Neural cell (in vitro differentiated cells): ENCODE data around the gene SCARB2. TPM values are rescaled to one million over a fixed set of nuclear protein-coding genes. Genes with fewer than 3 reads are reported as not detected.
A peak's percentile ranks its signal among the peaks of the same experiment; 100 is the strongest.

Source experiments
- H2AFZ ChIP-seq: fragments of 200-600, 300-800 bp; sonication (generic), shearing (Covaris generic); 2 replicates; pipeline ENCODE4 v1.6.0; 2014; ENCODE audit warnings: low read depth, mild to moderate bottlenecking, antibody characterized with exemption, low read length, moderate library complexity
- H3F3A ChIP-seq: fragments of 200-600 bp; shearing (Covaris generic); 2 replicates; pipeline ENCODE4 v1.6.1; 2016; ENCODE audit warnings: mild to moderate bottlenecking, moderate library complexity, mixed read lengths, antibody characterized with exemption, low read length; ENCODE audit not compliant: insufficient read depth, poor library complexity, severe bottlenecking
- H3K27ac ChIP-seq: fragments of 200-600, 300-800 bp; sonication (generic), shearing (Covaris generic); 2 replicates; pipeline ENCODE4 v1.5.1; 2014; ENCODE audit warnings: mild to moderate bottlenecking, low read length, moderate library complexity
- H3K27me3 ChIP-seq: fragments of 300-800, 200-600 bp; sonication (generic), shearing (Covaris generic); 2 replicates; pipeline ENCODE4 v1.6.0; 2014; ENCODE audit warnings: mild to moderate bottlenecking, low read depth, low read length, moderate library complexity; ENCODE audit not compliant: insufficient read depth
- H3K36me3 ChIP-seq: fragments of 300-800, 200-600 bp; sonication (generic), shearing (Covaris generic); 2 replicates; pipeline ENCODE4 v1.5.1; 2014; ENCODE audit warnings: mild to moderate bottlenecking, antibody characterized with exemption, low read length, moderate library complexity; ENCODE audit not compliant: insufficient read depth
- H3K4me2 ChIP-seq: fragments of 300-800, 200-600 bp; sonication (generic), shearing (Covaris generic); 2 replicates; pipeline ENCODE4 v1.6.0; 2014; ENCODE audit warnings: mild to moderate bottlenecking, low read length
- H3K4me3 ChIP-seq: fragments of 300-800, 200-600 bp; sonication (generic), shearing (Covaris generic); 2 replicates; pipeline ENCODE4 v1.5.1; 2014; ENCODE audit warnings: mild to moderate bottlenecking, low read length, moderate library complexity
- H3K79me2 ChIP-seq: fragments of 200-600 bp; shearing (Covaris generic); replicated peaks from 2 replicates; pipeline ENCODE4 v1.6.0; 2014; ENCODE audit warnings: mild to moderate bottlenecking, low read length, moderate library complexity; ENCODE audit not compliant: insufficient read depth
- H3K9ac ChIP-seq: fragments of 300-800, 200-600 bp; sonication (generic), shearing (Covaris generic); 2 replicates; pipeline ENCODE4 v1.6.1; 2016; ENCODE audit warnings: mild to moderate bottlenecking, low read length, mixed read lengths
- H3K9me2 ChIP-seq: fragments of 200-600 bp; shearing (Covaris generic); 2 replicates; pipeline ENCODE4 v1.6.1; 2016; ENCODE audit warnings: mild to moderate bottlenecking, low read length, mixed read lengths; ENCODE audit not compliant: insufficient read depth
- H3K9me3 ChIP-seq: fragments of 200-600, 300-800 bp; sonication (generic), shearing (Covaris generic); 2 replicates; pipeline ENCODE4 v1.6.1; 2016; ENCODE audit warnings: mild to moderate bottlenecking, mixed run types, low read length, moderate library complexity, mixed read lengths
- H4K20me1 ChIP-seq: fragments of 200-600 bp; shearing (Covaris generic); 2 replicates; pipeline ENCODE4 v1.6.1; 2016; ENCODE audit warnings: mild to moderate bottlenecking, mixed run types; ENCODE audit not compliant: insufficient read depth
- EP300 ChIP-seq: fragments of 450-650 bp; conservative IDR thresholded peaks from 2 replicates; pipeline ENCODE4 v1.6.1; 2014; ENCODE audit warnings: antibody characterized with exemption, mild to moderate bottlenecking, moderate library complexity; ENCODE audit not compliant: poor library complexity, severe bottlenecking
- EZH2 ChIP-seq: fragments of 200-600, 300-800 bp; shearing (Covaris generic), sonication (generic); IDR thresholded peaks from 2 replicates; pipeline ENCODE4 v1.6.1; 2014; ENCODE audit warnings: antibody characterized with exemption, low read length, borderline replicate concordance, mild to moderate bottlenecking; ENCODE audit not compliant: insufficient read depth, poor library complexity, severe bottlenecking
- MXI1 ChIP-seq: fragments of 450-650 bp; conservative IDR thresholded peaks from 2 replicates; pipeline ENCODE4 v1.6.1; 2014; ENCODE audit warnings: antibody characterized with exemption, mild to moderate bottlenecking; ENCODE audit not compliant: poor library complexity, severe bottlenecking
- POLR2AphosphoS5 ChIP-seq: IDR thresholded peaks from 2 replicates; pipeline ENCODE4 v1.6.1; 2012
- RAD21 ChIP-seq: fragments of 450-650 bp; conservative IDR thresholded peaks from 2 replicates; pipeline ENCODE4 v1.6.1; 2014; ENCODE audit warnings: antibody characterized with exemption, mild to moderate bottlenecking, moderate library complexity
- SMC3 ChIP-seq: fragments of 450-650 bp; conservative IDR thresholded peaks from 2 replicates; pipeline ENCODE4 v1.6.1; 2014; ENCODE audit warnings: antibody characterized with exemption, mild to moderate bottlenecking, moderate library complexity; ENCODE audit not compliant: poor library complexity
- TAF1 ChIP-seq: IDR thresholded peaks from 2 replicates; pipeline ENCODE4 v1.6.1; 2012; ENCODE audit warnings: low read depth
- polyA plus RNA-seq: library from polyadenylated mRNA; depleted of rRNA; stranded (reverse); fragments of >200 nt; gene quantifications from 2 replicates; pipeline ENCODE4 v1.2.3, GENCODE V29; 2014
- TF ChIP-seq, protein P1 (sequence below): IDR thresholded peaks from 2 replicates; pipeline ENCODE4 v1.6.1; 2012; ENCODE audit warnings: borderline replicate concordance
- TF ChIP-seq, protein P2 (sequence below): fragments of 450-650 bp; IDR thresholded peaks from 2 replicates; pipeline ENCODE4 v1.5.1; 2014; ENCODE audit warnings: antibody characterized with exemption, mild to moderate bottlenecking, moderate library complexity; ENCODE audit not compliant: poor library complexity, severe bottlenecking

Gene SCARB2
- polyA plus RNA-seq, 1 donor from 2014 or later: 256 TPM

DNA sequence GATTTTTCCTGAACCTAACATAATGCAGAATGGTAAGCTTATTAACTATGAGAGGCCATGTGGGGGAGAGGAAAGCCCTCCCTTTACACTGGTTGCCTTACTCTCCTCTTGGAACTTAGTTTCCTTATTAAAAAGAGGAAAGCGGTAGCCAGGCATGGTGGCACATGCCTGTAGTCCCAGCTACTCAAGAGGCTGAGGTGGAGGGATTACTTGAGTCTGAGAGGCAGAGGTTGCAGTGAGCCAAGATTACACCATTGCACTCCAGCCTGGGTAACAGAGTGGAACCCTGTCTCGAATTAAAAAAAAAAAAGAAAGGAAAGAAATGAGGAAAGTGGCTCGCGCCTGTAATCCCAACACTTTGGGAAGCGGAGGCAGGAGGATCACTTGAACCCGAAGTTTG is 39.9 kb upstream of the SCARB2 start:
- no peaks in the 10 kb centered on the region for H3K27me3 ChIP-seq
- H2AFZ ChIP-seq: no peak overlapping the region
- H3K36me3 ChIP-seq: no peaks in the 10 kb centered on the region
- H3K9me2 ChIP-seq: no peaks in the 10 kb centered on the region
- H3K9ac ChIP-seq: no peak overlapping the region
- no peaks in the 10 kb centered on the region for H3K9me3 ChIP-seq
- H3K27ac ChIP-seq: no peak overlapping the region
- no peaks in the 10 kb centered on the region for H3F3A ChIP-seq
- H3K4me3 ChIP-seq: no peak overlapping the region
- H3K4me2 ChIP-seq: no peak overlapping the region
- TF ChIP-seq EZH2 (no peak), POLR2AphosphoS5 (no peak), EP300 (no peak), MXI1 (no peak), TAF1 (no peak), RAD21 (no peak), SMC3 (no peak)
- TF ChIP-seq, protein P1, sequence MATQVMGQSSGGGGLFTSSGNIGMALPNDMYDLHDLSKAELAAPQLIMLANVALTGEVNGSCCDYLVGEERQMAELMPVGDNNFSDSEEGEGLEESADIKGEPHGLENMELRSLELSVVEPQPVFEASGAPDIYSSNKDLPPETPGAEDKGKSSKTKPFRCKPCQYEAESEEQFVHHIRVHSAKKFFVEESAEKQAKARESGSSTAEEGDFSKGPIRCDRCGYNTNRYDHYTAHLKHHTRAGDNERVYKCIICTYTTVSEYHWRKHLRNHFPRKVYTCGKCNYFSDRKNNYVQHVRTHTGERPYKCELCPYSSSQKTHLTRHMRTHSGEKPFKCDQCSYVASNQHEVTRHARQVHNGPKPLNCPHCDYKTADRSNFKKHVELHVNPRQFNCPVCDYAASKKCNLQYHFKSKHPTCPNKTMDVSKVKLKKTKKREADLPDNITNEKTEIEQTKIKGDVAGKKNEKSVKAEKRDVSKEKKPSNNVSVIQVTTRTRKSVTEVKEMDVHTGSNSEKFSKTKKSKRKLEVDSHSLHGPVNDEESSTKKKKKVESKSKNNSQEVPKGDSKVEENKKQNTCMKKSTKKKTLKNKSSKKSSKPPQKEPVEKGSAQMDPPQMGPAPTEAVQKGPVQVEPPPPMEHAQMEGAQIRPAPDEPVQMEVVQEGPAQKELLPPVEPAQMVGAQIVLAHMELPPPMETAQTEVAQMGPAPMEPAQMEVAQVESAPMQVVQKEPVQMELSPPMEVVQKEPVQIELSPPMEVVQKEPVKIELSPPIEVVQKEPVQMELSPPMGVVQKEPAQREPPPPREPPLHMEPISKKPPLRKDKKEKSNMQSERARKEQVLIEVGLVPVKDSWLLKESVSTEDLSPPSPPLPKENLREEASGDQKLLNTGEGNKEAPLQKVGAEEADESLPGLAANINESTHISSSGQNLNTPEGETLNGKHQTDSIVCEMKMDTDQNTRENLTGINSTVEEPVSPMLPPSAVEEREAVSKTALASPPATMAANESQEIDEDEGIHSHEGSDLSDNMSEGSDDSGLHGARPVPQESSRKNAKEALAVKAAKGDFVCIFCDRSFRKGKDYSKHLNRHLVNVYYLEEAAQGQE: no peak
- TF ChIP-seq, protein P2, sequence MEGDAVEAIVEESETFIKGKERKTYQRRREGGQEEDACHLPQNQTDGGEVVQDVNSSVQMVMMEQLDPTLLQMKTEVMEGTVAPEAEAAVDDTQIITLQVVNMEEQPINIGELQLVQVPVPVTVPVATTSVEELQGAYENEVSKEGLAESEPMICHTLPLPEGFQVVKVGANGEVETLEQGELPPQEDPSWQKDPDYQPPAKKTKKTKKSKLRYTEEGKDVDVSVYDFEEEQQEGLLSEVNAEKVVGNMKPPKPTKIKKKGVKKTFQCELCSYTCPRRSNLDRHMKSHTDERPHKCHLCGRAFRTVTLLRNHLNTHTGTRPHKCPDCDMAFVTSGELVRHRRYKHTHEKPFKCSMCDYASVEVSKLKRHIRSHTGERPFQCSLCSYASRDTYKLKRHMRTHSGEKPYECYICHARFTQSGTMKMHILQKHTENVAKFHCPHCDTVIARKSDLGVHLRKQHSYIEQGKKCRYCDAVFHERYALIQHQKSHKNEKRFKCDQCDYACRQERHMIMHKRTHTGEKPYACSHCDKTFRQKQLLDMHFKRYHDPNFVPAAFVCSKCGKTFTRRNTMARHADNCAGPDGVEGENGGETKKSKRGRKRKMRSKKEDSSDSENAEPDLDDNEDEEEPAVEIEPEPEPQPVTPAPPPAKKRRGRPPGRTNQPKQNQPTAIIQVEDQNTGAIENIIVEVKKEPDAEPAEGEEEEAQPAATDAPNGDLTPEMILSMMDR: no peak
- H4K20me1 ChIP-seq: no peaks in the 10 kb centered on the region
- H3K79me2 ChIP-seq: no peaks in the 10 kb centered on the region

DNA sequence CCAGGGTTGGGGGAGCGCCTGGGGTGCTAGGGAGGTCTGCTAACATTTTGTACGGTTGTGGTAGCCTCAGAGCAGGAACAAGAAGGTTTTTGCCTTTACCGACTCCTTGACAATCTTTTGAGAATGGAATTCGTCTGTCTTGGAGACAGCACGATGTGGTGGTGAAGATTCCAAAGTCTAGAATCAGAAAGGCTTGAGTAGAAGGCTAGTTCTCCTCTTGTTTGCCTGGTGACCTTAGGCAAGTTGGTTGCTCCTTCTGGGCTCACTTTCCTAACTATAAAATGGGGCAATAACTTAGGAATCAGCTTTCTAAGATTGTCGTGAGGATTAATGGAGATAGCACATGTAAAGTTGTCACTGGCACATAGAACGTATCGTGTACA is 38.6 kb upstream of the SCARB2 start:
- TF ChIP-seq EZH2 (no peak), EP300 (no peak), MXI1 (no peak), POLR2AphosphoS5 (no peak), SMC3 (no peak), RAD21 (no peak)
- H2AFZ ChIP-seq: peak overlapping the region; percentile 53
- H3K9ac ChIP-seq: peak overlapping the region; percentile 57

More for the DNA sequence above, 38.6 kb upstream of the SCARB2 start:
- no peaks in the 10 kb centered on the region for H3K36me3 ChIP-seq
- H3K27me3 ChIP-seq: no peaks in the 10 kb centered on the region
- H3K79me2 ChIP-seq: no peaks in the 10 kb centered on the region
- H3K9me2 ChIP-seq: no peaks in the 10 kb centered on the region
- H4K20me1 ChIP-seq: no peaks in the 10 kb centered on the region
- H3F3A ChIP-seq: no peaks in the 10 kb centered on the region
- no peaks in the 10 kb centered on the region for H3K9me3 ChIP-seq
- no peak overlapping the region for H3K27ac ChIP-seq
- peak overlapping the region; percentile 73 for H3K4me3 ChIP-seq
- no peak overlapping the region for H3K4me2 ChIP-seq
